Mesothelial cell of epicardium (in vitro differentiated cells): ENCODE results near the gene CSTPP1. TPM values are rescaled to one million over a fixed set of nuclear protein-coding genes. Genes with fewer than 3 reads are reported as not detected.

Source experiments
- DNase-seq, 2 experiments: peaks; one replicate each; pipeline ENCODE4 v3.0.0; 2021; ENCODE audit warnings: low spot score in 2 of 2; ENCODE audit not compliant: unreplicated experiment in 2 of 2
- H3K27ac Mint-ChIP-seq: 2 replicates; pipeline ENCODE4 v1.8.0; 2021; ENCODE audit warnings: mixed read lengths
- H3K27me3 Mint-ChIP-seq: 2 replicates; pipeline ENCODE4 v1.8.0; 2021; ENCODE audit warnings: low read depth, mixed read lengths
- H3K36me3 Mint-ChIP-seq: 2 replicates; pipeline ENCODE4 v1.8.0; 2021; ENCODE audit warnings: mixed read lengths
- H3K4me1 Mint-ChIP-seq: 2 replicates; pipeline ENCODE4 v1.8.0; 2021; ENCODE audit warnings: mixed read lengths
- H3K4me3 Mint-ChIP-seq: 2 replicates; pipeline ENCODE4 v1.8.0; 2021; ENCODE audit warnings: mild to moderate bottlenecking, moderate library complexity, mixed read lengths
- H3K9me3 Mint-ChIP-seq: 2 replicates; pipeline ENCODE4 v1.8.0; 2021; ENCODE audit warnings: mixed read lengths
- CTCF ChIP-seq: fragments of 200-600 bp; sonication (generic); IDR thresholded peaks from one replicate; pipeline ENCODE4 v1.5.0; 2021; ENCODE audit warnings: antibody characterized with exemption; ENCODE audit not compliant: unreplicated experiment
- total RNA-seq: library from RNA; stranded (reverse); gene quantifications from 3 replicates; pipeline ENCODE4 v1.2.1, GENCODE V29; 2021

CSTPP1 gene
- total RNA-seq, 1 donor from 2014 or later = 44.0 TPM

GRCh38 chr11:47105974-47106373 lies 169.4 kb downstream of the CSTPP1 start:
- H3K9me3 Mint-ChIP-seq = no peaks in the 10 kb centered on the region
- no peak for DNase-seq
- no peak overlapping the region for H3K27ac Mint-ChIP-seq
- no peaks in the 10 kb centered on the region for H3K36me3 Mint-ChIP-seq
- no peak overlapping the region for H3K4me3 Mint-ChIP-seq
- peaks cover 28% of the 10 kb centered on the region for H3K4me1 Mint-ChIP-seq
- peaks cover 3% of the 10 kb centered on the region for H3K27me3 Mint-ChIP-seq
- no peak for TF ChIP-seq CTCF

GRCh38 chr11:47106798-47107411 lies 170.3 kb downstream of the CSTPP1 start:
- Mint-ChIP-seq H3K27me3 (no peaks in the 10 kb centered on the region), H3K36me3 (no peaks in the 10 kb centered on the region), H3K4me1 (peaks cover 23% of the 10 kb centered on the region), H3K4me3 (no peak overlapping the region), H3K27ac (no peak overlapping the region), H3K9me3 (no peaks in the 10 kb centered on the region)
- DNase-seq = no peak
- TF ChIP-seq CTCF = no peak

- no peak overlapping the region for H3K4me3 Mint-ChIP-seq
- no peaks in the 10 kb centered on the region for H3K9me3 Mint-ChIP-seq
- peaks cover 23% of the 10 kb centered on the region for H3K4me1 Mint-ChIP-seq
- no peak for TF ChIP-seq CTCF
- no peak overlapping the region for H3K27ac Mint-ChIP-seq
- H3K27me3 Mint-ChIP-seq = no peaks in the 10 kb centered on the region
- DNase-seq = no peak
- H3K36me3 Mint-ChIP-seq = no peaks in the 10 kb centered on the region
These were observed 171.2 kb downstream of the CSTPP1 start for GRCh38 chr11:47107744-47108143.

GRCh38 chr11:47108214-47108613 lies 171.7 kb downstream of the CSTPP1 start:
- Mint-ChIP-seq H3K36me3 (no peaks in the 10 kb centered on the region), H3K27ac (no peak overlapping the region), H3K4me1 (peaks cover 23% of the 10 kb centered on the region)

GRCh38 chr11:47109051-47109726 lies 172.6 kb downstream of the CSTPP1 start:
- H3K27ac Mint-ChIP-seq = no peak overlapping the region
- no peak for TF ChIP-seq CTCF
- no peaks in the 10 kb centered on the region for H3K27me3 Mint-ChIP-seq
- H3K4me3 Mint-ChIP-seq = no peak overlapping the region
- no peak for DNase-seq
- no peaks in the 10 kb centered on the region for H3K36me3 Mint-ChIP-seq
- H3K4me1 Mint-ChIP-seq = peaks cover 20% of the 10 kb centered on the region
- no peaks in the 10 kb centered on the region for H3K9me3 Mint-ChIP-seq

More at GRCh38 chr11:47108214-47108613, 171.7 kb downstream of the CSTPP1 start:
- TF ChIP-seq CTCF = no peak
- DNase-seq = no peak
- Mint-ChIP-seq H3K27me3 (no peaks in the 10 kb centered on the region), H3K9me3 (no peaks in the 10 kb centered on the region), H3K4me3 (no peak overlapping the region)
